ENCODE results near the gene RHOF. TPM values are rescaled to one million over a fixed set of nuclear protein-coding genes. Genes with fewer than 3 reads are reported as not detected.

Gene RHOF
- total and polyA plus RNA-seq, 2 of the 8 experiments (the other 6 are each of a cell fraction or from before 2014, with no cell fraction given) = 23.8 to 31.9 TPM

GRCh38 chr12:121839106-121839992, 45.9 kb upstream of the RHOF start (continued):
- TF ChIP-seq E2F6 (IDR thresholded peaks at IDR 0.05) (peak; percentile 11; the same call in 1 of the 2 replicates), SIX5 (IDR thresholded peaks at IDR 0.05; ENCODE audit: low read depth, low read length) (no peak), NRF1 (IDR thresholded peaks at IDR 0.05; ENCODE audit: low read depth, low read length) (0 out of 2 replicates have a peak, but pooled peaks have one; percentile 6), CREB1 (IDR thresholded peaks at IDR 0.05) (no peak), CTBP2 (IDR thresholded peaks at IDR 0.05; ENCODE audit: borderline replicate concordance, insufficient read depth, insufficient read length, low read length) (no peak), SAP30 (IDR thresholded peaks at IDR 0.05; ENCODE audit: insufficient read depth, insufficient replicate concordance, low read length) (no peak), RXRA (IDR thresholded peaks at IDR 0.05; ENCODE audit: insufficient read depth, low read depth, low read length) (no peak)
